SU-DHL-6 (cell line): ENCODE measurements around the gene TGFB1.
"Not testable (repeated sequence)": the region's sequence is repeated elsewhere in the genome, so short reads cannot be mapped to it uniquely, and the experiment has no call there.

Source experiments
- H2AFZ ChIP-seq: fragments of 200-600 bp; sonication (generic); 2 replicates; pipeline ENCODE4 v1.6.1; 2014; ENCODE audit warnings: low read depth, mild to moderate bottlenecking, moderate library complexity, mixed read lengths, antibody characterized with exemption, low read length; ENCODE audit not compliant: severe bottlenecking
- H3F3A ChIP-seq: fragments of 200-600 bp; shearing (Covaris generic); 2 replicates; pipeline ENCODE4 v1.6.0; 2016; ENCODE audit warnings: antibody characterized with exemption, mild to moderate bottlenecking; ENCODE audit not compliant: insufficient read depth
- H3K27ac ChIP-seq: fragments of 200-600 bp; sonication (generic); 2 replicates; pipeline ENCODE4 v1.5.1; 2016; ENCODE audit warnings: low read depth, mild to moderate bottlenecking, low read length, moderate library complexity, mixed read lengths
- H3K27me3 ChIP-seq: fragments of 200-600 bp; sonication (generic), shearing (Covaris generic); 2 replicates; pipeline ENCODE4 v1.6.0; 2014; ENCODE audit warnings: mild to moderate bottlenecking, low read length
- H3K36me3 ChIP-seq: fragments of 200-600 bp; sonication (generic); 2 replicates; pipeline ENCODE4 v1.6.1; 2014; ENCODE audit warnings: mild to moderate bottlenecking, low read length, mixed read lengths
- H3K4me2 ChIP-seq: fragments of 300-600, 200-600 bp; shearing (Covaris generic), sonication (generic); 2 replicates; pipeline ENCODE4 v1.6.0; 2014; ENCODE audit warnings: low read length, low read depth, mild to moderate bottlenecking; ENCODE audit not compliant: poor library complexity, severe bottlenecking
- H3K4me3 ChIP-seq: fragments of 200-600 bp; sonication (generic); 2 replicates; pipeline ENCODE4 v1.5.1; 2014; ENCODE audit warnings: antibody characterized with exemption, low read length, mild to moderate bottlenecking, mixed read lengths; ENCODE audit not compliant: insufficient read depth, poor library complexity, severe bottlenecking
- H3K79me2 ChIP-seq: fragments of 200-600 bp; sonication (generic); 2 replicates; pipeline ENCODE4 v1.6.1; 2014; ENCODE audit warnings: mild to moderate bottlenecking, low read length, moderate library complexity; ENCODE audit not compliant: insufficient read depth
- H3K9ac ChIP-seq: fragments of 200-600 bp; sonication (generic); 2 replicates; pipeline ENCODE4 v1.7.0; 2014; ENCODE audit warnings: mild to moderate bottlenecking, low read length
- H3K9me2 ChIP-seq: fragments of 200-600 bp; sonication (generic); replicated peaks from 2 replicates; pipeline ENCODE4 v1.6.1; 2014; ENCODE audit warnings: low read length; ENCODE audit not compliant: insufficient read depth
- H3K9me3 ChIP-seq: fragments of 200-600 bp; sonication (generic); 2 replicates; pipeline ENCODE4 v1.6.1; 2014; ENCODE audit warnings: low read length, mixed read lengths; ENCODE audit not compliant: insufficient read depth
- H4K20me1 ChIP-seq: fragments of 200-600 bp; sonication (generic); 2 replicates; pipeline ENCODE4 v1.6.1; 2014; ENCODE audit warnings: low read depth, mild to moderate bottlenecking, antibody characterized with exemption, low read length, moderate library complexity, mixed read lengths
- CTCF ChIP-seq: fragments of 200-600 bp; sonication (generic); IDR thresholded peaks from one replicate; pipeline ENCODE4 v1.5.1; 2017; ENCODE audit warnings: antibody characterized with exemption, mild to moderate bottlenecking, low read length, moderate library complexity; ENCODE audit not compliant: insufficient read depth, poor library complexity, severe bottlenecking
- EZH2phosphoT487 ChIP-seq: fragments of 200-600 bp; sonication (generic), shearing (Covaris generic); conservative IDR thresholded peaks from 2 replicates; pipeline ENCODE4 v1.6.1; 2018; ENCODE audit warnings: mild to moderate bottlenecking, antibody characterized with exemption, low read length, moderate library complexity, mixed read lengths

Gene TGFB1

GRCh38 chr19:41373993-41374392, 20.3 kb upstream of the TGFB1 start:
- Histone ChIP-seq H3K4me2 (no peak overlapping the region), H3K27me3 (no peaks in the 10 kb centered on the region), H3K27ac (no peak overlapping the region), H3K9ac (no peak overlapping the region), H3F3A (no peaks in the 10 kb centered on the region), H3K9me3 (no peaks in the 10 kb centered on the region), H4K20me1 (no peaks in the 10 kb centered on the region), H3K36me3 (no peaks in the 10 kb centered on the region), H3K9me2 (no peaks in the 10 kb centered on the region), H3K4me3 (no peak overlapping the region), H3K79me2 (no peaks in the 10 kb centered on the region; the same call in 1 of the 2 replicates), H2AFZ (no peak overlapping the region)
- TF ChIP-seq CTCF (no peak), EZH2phosphoT487 (no peak)

DNA sequence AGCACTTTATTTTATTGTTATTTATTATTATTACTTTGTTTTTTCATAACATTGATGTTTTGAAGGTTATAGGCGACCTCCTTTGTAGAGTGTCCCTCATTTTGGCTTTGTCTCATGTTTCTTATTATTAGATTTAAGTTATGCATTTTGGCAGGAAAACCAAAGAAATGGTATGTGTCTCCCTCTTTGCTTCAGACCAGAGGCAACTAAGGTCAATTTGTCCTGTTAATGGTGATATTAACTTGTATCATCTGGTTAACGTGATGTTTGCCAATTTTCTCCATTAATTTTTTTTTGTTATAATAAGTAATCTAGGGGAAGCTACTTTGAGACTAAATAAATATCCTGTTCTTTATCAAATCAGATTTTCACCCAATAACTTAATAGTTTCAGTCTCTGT, 18.8 kb upstream of the TGFB1 start:
- no peaks in the 10 kb centered on the region for H3K9me2 ChIP-seq
- H3K27ac ChIP-seq = no peak overlapping the region
- H3K9ac ChIP-seq = no peak overlapping the region
- no peaks in the 10 kb centered on the region for H3F3A ChIP-seq
- TF ChIP-seq CTCF (no peak), EZH2phosphoT487 (no peak)
- no peak overlapping the region for H3K4me3 ChIP-seq
- H3K27me3 ChIP-seq = no peaks in the 10 kb centered on the region
- no peaks in the 10 kb centered on the region; the same call in 1 of the 2 replicates for H3K79me2 ChIP-seq
- no peaks in the 10 kb centered on the region for H3K9me3 ChIP-seq
- H3K36me3 ChIP-seq = no peaks in the 10 kb centered on the region
- no peak overlapping the region for H2AFZ ChIP-seq
- H3K4me2 ChIP-seq = no peak overlapping the region
- H4K20me1 ChIP-seq = no peaks in the 10 kb centered on the region

DNA sequence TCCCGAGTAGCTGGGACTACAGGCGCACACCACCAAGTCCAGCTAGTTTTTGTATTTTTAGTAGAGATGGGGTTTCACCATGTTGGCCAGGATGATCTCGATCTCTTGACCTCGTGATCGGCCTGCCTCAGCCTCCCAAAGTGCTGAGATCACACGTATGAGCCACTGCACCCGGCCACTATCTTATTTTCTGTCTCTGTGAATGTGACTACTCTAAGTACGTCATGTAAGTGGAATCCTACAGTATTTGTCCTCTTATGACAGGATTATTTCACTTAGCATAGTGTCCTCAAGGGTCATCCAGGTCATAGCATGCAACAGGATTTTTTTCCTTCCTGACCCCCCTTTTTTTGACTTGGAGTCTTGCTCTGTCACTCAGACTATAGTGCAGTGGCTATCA, 17.8 kb upstream of the TGFB1 start:
- Histone ChIP-seq H4K20me1 (no peaks in the 10 kb centered on the region), H2AFZ (no peak overlapping the region), H3F3A (no peaks in the 10 kb centered on the region), H3K4me3 (no peak overlapping the region), H3K9me2 (no peaks in the 10 kb centered on the region), H3K4me2 (no peak overlapping the region), H3K27ac (no peak overlapping the region), H3K36me3 (no peaks in the 10 kb centered on the region), H3K27me3 (no peaks in the 10 kb centered on the region), H3K9me3 (no peaks in the 10 kb centered on the region), H3K79me2 (no peaks in the 10 kb centered on the region; the same call in 1 of the 2 replicates), H3K9ac (no peak overlapping the region)
- no peak for TF ChIP-seq EZH2phosphoT487
- no peak for TF ChIP-seq CTCF

GRCh38 chr19:41371119-41371518, 17.4 kb upstream of the TGFB1 start:
- not testable (repeated sequence) for H3K27me3 ChIP-seq, H3K9ac ChIP-seq, H3K79me2 ChIP-seq, H3K27ac ChIP-seq, H3F3A ChIP-seq, H4K20me1 ChIP-seq, H3K4me3 ChIP-seq, H3K9me2 ChIP-seq, H2AFZ ChIP-seq, H3K36me3 ChIP-seq, H3K9me3 ChIP-seq, H3K4me2 ChIP-seq
